Gastroesophageal sphincter (tissue), 3 donors: ENCODE data around the gene CMSS1.

Experiments
- POLR2AphosphoS5 ChIP-seq: sonication (generic); formaldehyde crosslinking; IDR thresholded peaks from one replicate; pipeline ENCODE4 v1.6.1; 2017; ENCODE audit warnings: antibody characterized with exemption
- TF ChIP-seq, protein P1 (sequence below), 4 experiments: fragments of 200-600 bp in 2 of 4; fragments of 450-650 bp in 2 of 4; sonication (generic) in 1 of 4; IDR thresholded peaks; one replicate each; pipeline ENCODE4 v1.5.1; 2017 to 2019; ENCODE audit warnings: antibody characterized with exemption in 4 of 4, mild to moderate bottlenecking in 2 of 4, moderate library complexity in 2 of 4

- TF ChIP-seq, protein P1, sequence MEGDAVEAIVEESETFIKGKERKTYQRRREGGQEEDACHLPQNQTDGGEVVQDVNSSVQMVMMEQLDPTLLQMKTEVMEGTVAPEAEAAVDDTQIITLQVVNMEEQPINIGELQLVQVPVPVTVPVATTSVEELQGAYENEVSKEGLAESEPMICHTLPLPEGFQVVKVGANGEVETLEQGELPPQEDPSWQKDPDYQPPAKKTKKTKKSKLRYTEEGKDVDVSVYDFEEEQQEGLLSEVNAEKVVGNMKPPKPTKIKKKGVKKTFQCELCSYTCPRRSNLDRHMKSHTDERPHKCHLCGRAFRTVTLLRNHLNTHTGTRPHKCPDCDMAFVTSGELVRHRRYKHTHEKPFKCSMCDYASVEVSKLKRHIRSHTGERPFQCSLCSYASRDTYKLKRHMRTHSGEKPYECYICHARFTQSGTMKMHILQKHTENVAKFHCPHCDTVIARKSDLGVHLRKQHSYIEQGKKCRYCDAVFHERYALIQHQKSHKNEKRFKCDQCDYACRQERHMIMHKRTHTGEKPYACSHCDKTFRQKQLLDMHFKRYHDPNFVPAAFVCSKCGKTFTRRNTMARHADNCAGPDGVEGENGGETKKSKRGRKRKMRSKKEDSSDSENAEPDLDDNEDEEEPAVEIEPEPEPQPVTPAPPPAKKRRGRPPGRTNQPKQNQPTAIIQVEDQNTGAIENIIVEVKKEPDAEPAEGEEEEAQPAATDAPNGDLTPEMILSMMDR (IDR thresholded peaks at IDR 0.05): no peak
- TF ChIP-seq POLR2AphosphoS5: no peak
Measured at GRCh38 chr3:99799422-99799821, 18.2 kb upstream of the CMSS1 start.
